RWPE1 (cell line): ENCODE measurements around the gene GPR151.

Source experiments
- CTCF ChIA-PET: fragments of 350-600 bp; sonication (Branson Sonifier 250); formaldehyde crosslinking; extraction: SDS; loops from one replicate; lab custom pipeline; 2021; lab: Yijun Ruan, JAX
- POLR2A ChIA-PET: fragments of 400-600 bp; formaldehyde crosslinking; extraction: SDS; loops from one replicate; lab custom pipeline; 2020; ENCODE audit warnings: antibody characterized with exemption; ENCODE audit not compliant: low non-redundant PET; lab: Yijun Ruan, JAX
- DNase-seq: peaks from one replicate; pipeline ENCODE4 v3.0.0; 2012; ENCODE audit warnings: low spot score
- H3K27ac ChIP-seq: fragments of 450-650 bp; 2 replicates; pipeline ENCODE4 v1.5.1; 2017
- TF ChIP-seq, protein P1 (sequence below): fragments of 450-650 bp; conservative IDR thresholded peaks from 2 replicates; pipeline ENCODE4 v1.5.1; 2017; ENCODE audit warnings: low read depth, mild to moderate bottlenecking

GPR151 gene

DNA sequence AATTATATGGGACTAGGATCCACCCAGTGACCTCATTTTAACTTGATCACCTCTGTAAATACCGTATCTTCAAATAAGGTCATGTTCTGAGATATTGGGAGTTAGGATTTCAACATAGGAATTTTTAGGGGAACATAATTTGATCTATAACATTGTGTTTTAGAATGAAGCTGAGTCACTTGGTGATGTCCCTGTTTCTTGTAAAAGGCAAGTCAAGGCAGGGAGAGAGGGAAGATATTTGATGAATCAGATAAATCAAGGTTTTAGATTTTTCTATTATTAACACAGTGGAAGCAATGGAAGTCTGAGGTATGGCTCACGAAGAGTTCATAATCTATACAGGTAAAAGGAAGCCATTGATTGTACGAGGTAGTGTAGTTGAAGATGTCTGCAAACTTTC lies 11.8 kb upstream of the GPR151 start:
- no peak overlapping the region for H3K27ac ChIP-seq
- TF ChIP-seq, protein P1, sequence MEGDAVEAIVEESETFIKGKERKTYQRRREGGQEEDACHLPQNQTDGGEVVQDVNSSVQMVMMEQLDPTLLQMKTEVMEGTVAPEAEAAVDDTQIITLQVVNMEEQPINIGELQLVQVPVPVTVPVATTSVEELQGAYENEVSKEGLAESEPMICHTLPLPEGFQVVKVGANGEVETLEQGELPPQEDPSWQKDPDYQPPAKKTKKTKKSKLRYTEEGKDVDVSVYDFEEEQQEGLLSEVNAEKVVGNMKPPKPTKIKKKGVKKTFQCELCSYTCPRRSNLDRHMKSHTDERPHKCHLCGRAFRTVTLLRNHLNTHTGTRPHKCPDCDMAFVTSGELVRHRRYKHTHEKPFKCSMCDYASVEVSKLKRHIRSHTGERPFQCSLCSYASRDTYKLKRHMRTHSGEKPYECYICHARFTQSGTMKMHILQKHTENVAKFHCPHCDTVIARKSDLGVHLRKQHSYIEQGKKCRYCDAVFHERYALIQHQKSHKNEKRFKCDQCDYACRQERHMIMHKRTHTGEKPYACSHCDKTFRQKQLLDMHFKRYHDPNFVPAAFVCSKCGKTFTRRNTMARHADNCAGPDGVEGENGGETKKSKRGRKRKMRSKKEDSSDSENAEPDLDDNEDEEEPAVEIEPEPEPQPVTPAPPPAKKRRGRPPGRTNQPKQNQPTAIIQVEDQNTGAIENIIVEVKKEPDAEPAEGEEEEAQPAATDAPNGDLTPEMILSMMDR = no peak
- ChIA-PET POLR2A (no interaction called here), CTCF (interaction anchor here (1.0 to 1.5 kb wide), 2 partner anchors 15 to 661 kb away, joined by 5 to 6 read pairs; no protein-coding TSS in a partner anchor)
- DNase-seq = peak; percentile 76

DNA sequence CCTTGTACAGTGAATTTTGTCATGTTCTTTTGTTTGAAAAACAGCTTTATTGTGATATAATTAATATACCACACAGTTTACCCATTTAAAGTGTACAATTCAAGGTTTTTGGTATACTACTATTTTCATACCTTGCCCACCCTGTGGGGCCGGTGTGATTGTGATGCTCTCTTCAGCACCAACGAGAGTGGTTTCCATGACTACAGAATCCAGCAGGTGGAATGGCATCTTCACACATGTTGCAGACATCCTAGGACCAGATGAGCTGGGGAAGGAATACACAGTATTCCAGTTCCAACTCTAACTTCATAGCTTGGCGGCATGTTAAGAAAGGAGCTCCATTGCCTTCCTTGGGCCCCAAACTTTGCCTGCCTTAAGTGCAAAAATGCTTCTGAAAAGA lies 7.7 kb upstream of the GPR151 start:
- no peak for DNase-seq
- POLR2A ChIA-PET = no interaction called here
- TF ChIP-seq, protein P1 = no peak
- no peak overlapping the region for H3K27ac ChIP-seq
- CTCF ChIA-PET = interaction anchor here (0.5 to 1.5 kb wide), 3 partner anchors 58 to 1055 kb away, joined by 3 to 4 read pairs (median 4); no protein-coding TSS in a partner anchor

DNA sequence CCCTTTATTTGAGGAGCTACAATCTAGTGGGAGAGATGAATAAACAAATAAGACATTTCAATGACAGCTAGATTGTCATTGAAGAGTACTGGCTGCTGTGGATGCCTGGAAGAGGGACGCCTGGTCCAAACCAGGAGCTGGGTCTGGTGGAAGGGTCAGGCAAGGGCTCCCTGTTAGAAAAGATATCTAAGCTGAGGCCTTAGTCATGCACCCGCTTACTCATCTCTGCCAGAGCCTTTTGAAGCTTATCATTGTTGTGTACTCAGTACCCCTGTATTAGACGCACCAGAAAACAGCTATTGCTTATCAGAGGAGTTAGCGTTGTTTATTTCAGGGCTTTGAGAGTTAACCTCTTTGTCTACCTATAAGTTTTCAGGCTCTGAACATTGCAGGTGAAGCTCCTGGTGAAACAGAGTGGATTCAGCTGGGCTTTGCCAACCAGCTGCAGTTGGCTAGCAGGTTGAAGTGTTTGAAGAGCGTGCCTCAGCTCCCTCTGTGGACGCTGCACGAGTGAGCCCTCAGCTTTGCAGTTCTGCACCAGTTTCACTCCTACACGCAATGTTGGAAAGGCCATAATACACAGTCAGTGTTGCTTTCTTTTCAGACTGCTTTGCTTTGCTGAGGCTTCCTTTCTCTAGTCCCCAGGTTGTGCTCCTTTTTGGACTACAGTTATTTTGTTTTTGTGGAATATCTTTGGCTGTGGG lies 5.6 kb upstream of the GPR151 start:
- ChIA-PET POLR2A (no interaction called here), CTCF (interaction anchor here (0.6 kb wide), 1 partner anchor 552 kb away, joined by 4 read pairs; no protein-coding TSS in a partner anchor)
- TF ChIP-seq, protein P1 = no peak
- DNase-seq = no peak
- H3K27ac ChIP-seq = no peak overlapping the region

DNA sequence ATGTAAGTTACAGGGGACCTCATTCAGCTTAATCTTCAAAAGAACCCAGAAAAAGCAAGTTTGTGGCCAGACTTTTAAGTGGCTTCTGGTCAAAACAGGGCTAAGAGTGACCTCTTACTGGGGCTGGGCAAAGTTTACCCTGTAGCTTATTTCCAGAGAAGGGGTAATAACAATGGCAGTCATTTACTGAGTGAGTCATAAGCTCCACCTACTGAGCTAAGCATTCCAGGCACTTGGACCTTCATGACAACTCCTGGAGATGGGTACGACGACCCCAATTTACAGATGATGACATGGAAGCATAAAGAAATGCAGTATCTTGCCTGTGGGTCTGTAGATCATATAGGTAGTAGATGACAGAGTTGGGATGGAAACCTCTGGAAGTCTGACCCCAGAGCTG lies 4.7 kb upstream of the GPR151 start:
- DNase-seq = no peak
- no peak overlapping the region for H3K27ac ChIP-seq
- TF ChIP-seq, protein P1 = no peak
- ChIA-PET CTCF (interaction anchor here (0.5 to 0.6 kb wide), 3 partner anchors 13 to 1057 kb away, joined by 3 to 5 read pairs (median 3); no protein-coding TSS in a partner anchor), POLR2A (no interaction called here)

DNA sequence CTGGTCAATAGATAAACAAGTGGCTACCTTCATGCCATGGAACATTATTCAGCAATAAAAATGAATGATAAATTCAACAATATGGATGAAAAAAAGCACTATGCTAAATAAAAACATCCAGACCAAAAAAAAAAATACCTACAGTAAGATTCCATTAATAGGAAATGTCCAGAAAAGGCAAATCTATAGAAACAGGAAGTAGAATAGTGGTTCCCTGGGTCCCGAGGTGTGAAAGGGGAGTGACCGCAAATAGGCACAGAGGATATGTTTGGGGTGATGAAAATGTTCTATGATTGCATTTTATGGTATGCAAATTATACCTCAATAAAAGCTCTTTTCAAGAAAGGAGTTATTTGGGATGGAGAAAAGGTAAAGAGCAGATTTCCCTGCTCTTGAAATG lies 3.6 kb upstream of the GPR151 start:
- ChIA-PET POLR2A (no interaction called here), CTCF (interaction anchor here (0.6 to 0.7 kb wide), 2 partner anchors 654 to 656 kb away, joined by 3 read pairs; no protein-coding TSS in a partner anchor)
- TF ChIP-seq, protein P1 = no peak
- DNase-seq = no peak
- H3K27ac ChIP-seq = no peak overlapping the region

DNA sequence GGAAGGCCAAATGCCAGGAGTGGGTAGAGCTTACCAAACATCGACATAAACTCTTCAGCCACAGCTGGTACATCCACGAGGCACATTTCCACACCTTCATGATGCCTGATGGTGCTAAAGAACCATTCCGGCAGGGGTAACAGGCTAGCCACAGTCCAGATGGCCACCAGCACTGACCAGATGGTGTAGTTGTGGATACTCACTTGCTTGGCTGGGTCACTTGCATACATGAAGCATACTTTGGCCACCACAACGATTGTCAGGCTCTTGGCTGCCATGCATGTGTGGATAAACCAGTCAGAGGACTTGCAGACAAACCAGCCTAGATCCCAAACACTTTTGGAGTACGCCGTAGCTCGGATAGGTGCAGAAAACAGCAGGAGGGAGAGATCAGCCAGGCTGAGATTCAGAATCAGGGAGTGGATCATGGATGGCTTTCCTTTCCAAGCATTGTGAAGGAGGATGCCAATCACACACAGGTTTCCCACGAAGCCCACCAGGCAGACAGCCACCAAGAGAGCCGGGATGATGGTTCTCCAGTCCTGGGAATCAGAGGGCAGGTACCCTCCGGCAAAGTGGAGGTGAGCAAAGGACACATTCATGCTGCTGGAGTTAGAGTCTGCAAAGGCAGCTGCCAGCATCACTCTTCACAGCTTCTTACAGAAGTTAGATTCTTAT lies 378 bp downstream of the GPR151 start:
- TF ChIP-seq, protein P1 = no peak
- POLR2A ChIA-PET = interaction anchor here (0.6 kb wide), 1 partner anchor 1062 kb away, joined by 3 read pairs; no protein-coding TSS in a partner anchor
- no peak for DNase-seq
- CTCF ChIA-PET = interaction anchor here (0.6 to 1.0 kb wide), 2 partner anchors 18 to 224 kb away, joined by 3 read pairs; no protein-coding TSS in a partner anchor
- no peak overlapping the region for H3K27ac ChIP-seq
